Stimulated activated CD8-positive, alpha-beta memory T cell treated with anti-CD3 and anti-CD28 coated beads, Interleukin-7, amount 100 ng/mL, for 1 hour (primary cell): Measurements from ENCODE around the gene AFM.

Experiments
- DNase-seq, 2 donors: peaks; one replicate each; pipeline ENCODE4 v3.0.0-alpha.2; 2020; ENCODE audit warnings: low read depth in 2 of 2

Gene AFM

DNA sequence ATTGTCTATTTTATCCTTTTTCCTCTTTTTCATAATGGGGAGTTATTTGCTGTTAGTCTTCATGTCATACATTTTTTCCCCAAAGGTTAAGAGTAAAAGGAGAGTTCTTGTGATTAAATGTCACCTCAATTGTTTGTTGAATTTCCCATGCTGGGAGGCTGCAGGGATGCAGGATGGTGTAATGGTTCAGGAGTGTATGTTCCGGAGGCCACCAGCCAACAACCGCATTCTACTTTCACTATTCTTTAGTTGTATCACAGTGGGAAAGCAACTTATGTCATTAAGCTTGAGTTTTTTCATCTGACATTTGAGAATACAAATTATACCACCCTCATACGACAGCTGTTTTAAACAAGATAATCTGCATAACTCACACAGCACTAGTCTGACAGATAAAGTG, 30.1 kb upstream of the AFM start:
- DNase-seq = no peak

DNA sequence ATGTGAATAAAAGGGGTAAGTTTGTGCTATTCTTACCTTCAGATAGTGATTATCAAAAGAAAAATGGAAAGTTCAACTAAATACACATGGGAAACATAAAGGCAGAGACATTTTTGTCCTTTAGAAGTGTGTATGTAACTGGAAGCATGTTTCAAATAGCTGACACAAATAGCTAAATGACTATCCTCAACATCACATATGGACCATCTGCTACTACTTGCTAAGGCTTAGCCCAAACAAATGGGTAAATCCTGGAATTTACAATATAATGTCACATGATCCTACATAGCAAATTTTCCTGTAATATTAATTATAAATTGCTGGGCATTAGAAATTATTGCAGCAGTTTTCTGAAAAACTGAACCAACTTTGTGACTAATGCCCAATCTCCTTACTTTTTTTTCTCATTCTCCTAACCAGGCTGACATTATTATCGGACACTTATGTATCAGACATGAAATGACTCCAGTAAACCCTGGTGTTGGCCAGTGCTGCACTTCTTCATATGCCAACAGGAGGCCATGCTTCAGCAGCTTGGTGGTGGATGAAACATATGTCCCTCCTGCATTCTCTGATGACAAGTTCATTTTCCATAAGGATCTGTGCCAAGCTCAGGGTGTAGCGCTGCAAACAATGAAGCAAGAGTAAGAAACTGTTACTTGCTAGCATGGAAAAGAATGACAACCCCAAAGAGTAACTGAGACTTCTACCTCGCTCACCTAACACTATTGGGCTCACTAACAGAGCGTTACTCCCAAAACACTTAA, 29.4 kb upstream of the AFM start:
- DNase-seq = no peak

DNA sequence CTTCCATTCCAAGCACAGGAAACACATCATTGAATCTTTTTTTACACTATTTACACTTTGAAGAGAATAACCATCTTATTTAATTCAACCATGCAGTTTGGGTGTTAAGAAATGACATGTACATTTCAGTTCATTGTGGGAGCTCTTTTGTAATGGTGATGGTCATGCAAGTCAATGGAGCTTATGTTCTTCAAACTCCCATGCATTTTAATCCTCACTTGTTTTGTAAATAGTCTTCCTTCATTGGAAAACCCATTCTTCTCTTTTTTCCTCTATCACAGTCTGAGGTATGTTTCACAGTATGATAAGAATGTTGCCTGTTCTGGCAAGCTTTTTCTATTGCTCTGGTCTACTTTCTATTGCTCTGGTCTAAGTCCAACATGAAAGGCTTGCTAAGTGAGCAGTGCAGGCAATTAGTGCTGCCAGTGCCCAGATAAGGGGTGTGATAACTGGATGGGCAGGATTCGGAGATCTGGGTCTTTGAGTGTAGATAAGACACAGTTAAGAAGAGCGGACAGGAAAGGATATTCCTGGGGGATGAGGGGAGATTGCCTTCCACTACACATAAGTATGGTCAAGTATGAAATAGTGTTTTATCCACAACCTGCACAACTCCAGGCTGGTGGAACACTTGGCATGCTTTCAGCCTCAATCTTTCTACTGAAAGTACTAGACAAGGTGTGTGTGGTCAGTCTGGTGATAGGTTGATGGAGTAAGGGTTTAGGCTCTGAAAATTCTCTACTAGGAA, 28.4 kb upstream of the AFM start:
- DNase-seq = no peak

DNA sequence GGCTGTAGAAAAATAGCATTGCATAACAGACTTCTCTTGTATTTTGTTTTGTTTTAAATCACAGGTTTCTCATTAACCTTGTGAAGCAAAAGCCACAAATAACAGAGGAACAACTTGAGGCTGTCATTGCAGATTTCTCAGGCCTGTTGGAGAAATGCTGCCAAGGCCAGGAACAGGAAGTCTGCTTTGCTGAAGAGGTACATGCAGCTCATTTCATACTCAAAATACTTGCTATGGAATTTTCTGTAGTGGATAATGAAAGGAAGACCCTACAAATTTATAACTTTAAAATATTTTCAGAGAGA, 27.9 kb upstream of the AFM start:
- DNase-seq = no peak

DNA sequence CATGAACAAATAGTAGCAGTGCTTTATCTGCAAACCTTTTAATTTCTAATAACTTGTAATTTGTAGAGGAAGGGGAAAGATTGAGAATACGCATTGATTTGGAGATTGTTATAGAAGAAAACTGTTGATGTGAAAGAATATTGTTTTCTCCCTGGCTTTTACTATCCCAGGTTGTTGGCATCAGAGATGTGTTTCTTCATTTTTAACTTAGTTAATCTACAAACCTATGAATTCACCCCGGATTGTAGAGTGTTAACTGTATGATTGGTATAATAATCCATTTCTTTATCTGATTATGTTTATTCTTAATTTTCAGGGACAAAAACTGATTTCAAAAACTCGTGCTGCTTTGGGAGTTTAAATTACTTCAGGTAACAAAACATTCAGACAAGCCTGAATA, 26.6 kb upstream of the AFM start:
- DNase-seq = no peak

DNA sequence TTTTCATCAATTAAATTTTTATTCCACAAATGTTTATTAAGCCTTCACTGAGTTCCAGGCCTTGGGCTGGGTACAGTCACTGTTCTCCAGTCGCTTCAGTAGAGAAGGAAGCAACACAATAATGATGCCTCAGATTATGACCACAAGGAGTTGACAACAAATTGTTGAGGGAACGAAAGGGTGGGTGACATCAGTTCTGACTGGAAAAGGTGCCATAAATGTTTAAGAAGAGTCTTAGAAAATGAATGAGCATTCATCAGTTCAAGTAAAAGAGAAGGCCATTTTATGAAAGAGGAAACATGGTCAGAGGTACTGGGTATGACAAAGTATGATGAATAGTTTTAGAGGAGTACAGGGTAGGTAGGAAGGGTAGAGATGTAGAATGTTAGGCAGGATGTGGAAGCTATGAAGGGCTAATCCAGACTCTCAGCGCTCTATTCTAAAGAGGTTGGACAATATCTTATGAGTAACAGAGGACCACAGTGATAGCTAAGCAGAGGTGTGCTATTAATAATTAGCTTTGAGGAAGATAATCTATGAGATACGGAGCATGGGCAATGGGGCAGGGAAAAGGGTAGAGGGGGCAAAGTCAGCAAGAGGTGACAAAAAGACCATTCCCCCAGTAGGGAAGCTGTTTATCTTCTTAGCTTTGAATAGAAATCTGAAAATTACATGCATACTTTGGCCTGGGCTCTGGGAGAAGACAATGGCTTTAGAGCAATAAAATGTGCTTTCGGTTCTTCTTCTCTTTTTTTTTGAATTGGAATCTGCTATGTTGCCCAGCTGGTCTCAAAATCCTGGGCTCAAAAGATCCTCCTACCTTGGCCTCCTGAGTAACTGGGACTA, 25.1 kb upstream of the AFM start:
- DNase-seq = no peak

DNA sequence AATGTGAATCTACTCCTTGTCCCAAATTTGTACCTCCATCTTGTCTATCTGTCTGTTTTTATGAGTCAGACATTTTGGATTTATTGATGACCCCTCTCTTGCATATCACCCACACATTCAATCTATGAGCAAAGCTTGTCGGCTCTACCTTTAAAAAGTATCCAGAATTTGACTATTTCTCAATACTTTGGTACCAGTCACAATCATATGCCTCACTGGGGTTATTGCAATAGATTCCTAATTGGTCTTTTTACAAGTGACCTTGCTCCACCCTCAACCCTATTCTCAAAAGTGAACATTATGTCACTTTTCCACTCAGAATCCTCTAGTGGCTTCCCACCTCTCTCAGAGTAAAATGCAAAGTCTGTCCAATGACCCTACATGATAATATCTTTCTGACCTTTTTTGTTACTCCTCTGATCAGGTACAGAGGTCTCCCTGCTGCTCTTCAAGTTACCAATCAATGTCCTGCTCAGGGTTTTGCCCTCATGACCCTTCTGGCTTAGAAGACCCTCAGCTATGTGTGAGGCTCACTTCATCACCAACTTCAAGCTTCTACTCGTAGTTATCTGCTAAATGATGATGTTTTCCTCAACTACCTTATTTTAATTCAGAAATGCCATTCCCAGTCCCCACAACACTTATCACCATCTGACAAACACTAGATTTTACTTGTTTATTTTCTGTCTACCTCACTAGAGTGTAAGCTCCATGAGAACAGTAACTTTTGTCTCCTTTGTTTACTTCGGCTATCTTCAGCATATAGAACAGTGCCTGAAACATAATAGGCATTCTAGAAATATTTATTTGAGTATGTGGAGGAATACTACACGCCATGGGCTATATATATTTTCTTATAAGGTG, 23.1 kb upstream of the AFM start:
- DNase-seq = no peak

DNA sequence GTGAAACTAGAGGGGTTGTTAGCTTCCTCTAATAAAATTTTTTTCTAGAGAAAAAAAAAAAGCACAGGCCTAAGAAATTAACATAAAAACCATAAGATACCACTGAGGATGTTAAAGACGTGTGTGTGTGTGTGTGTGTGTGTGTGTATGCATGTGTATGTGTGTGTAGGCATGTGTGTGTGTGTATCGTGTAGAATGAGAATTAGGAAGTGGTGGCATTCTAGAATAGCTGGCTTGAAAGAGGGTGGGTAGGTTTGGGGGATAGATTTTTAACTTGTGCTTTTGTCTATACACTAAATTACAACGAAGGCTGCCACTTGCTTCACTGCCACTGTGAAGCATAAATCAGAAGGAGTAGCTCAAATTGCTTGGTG, 22.5 kb upstream of the AFM start:
- no peak for DNase-seq

DNA sequence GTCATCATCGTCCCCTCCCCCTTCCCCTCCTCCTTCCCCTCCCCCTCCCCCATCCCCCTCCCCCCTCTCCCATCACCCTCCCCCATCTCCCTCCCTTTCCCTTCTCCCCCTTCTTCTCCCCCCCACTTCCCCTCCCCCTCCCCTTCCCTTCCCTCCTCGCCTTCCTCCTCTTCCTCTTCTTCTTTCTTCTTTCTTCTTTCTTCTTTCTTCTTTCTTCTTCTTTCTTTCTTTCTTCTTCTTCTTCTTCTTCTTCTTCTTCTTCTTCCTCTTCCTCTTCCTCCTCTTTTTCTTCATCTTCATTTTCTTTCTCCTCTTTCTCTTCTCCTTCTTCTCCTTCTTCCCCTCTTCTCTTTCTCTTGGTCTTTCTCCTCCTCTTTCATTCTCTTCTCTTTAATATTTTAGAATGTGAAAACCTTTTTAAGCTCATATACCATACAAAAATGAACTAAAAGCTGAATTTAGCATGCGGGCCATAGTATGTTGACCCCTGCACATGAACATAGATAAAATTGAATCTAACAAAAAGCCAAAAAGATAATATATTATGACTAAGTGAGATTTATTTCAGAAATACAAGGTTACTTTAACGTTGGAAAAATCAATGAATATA, 20.5 kb upstream of the AFM start:
- DNase-seq = no peak

DNA sequence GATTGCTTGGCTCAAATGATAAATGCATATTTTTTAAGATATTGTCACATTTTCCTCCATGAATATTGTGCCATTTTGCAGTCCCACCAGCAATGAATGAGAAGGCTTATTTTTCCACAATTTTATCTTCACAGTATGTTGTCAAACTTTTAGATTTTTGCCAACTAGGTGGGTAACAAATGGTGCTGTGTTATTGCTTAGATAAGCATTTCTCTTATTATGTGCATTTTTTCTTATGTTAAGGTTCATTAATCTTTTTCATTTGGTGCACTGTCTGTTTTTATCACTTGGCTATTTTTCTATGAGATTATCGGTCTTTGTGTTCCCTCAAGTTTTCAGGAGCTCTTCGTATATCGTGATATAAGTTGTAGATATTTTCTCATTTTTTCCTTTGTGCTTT, 13.4 kb upstream of the AFM start:
- no peak for DNase-seq

DNA sequence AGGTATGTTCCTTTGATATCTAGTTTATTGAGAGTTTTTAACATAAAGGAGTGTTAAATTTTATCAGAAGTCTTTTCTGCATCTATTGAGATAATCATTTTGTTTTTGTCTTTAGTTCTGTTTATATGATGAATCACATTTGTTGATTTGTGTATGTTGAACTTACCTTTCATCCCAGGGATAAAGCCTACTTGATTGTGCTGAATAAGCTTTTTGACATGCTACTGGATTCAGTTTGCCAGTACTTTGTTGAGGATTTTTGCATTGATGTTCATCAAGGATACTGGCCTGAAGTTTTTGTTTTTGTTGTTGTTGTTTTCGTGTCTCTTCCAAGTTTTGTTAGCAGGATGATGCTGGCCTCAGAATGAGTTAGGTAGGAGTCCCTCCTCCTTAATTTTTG, 10.8 kb upstream of the AFM start:
- no peak for DNase-seq

DNA sequence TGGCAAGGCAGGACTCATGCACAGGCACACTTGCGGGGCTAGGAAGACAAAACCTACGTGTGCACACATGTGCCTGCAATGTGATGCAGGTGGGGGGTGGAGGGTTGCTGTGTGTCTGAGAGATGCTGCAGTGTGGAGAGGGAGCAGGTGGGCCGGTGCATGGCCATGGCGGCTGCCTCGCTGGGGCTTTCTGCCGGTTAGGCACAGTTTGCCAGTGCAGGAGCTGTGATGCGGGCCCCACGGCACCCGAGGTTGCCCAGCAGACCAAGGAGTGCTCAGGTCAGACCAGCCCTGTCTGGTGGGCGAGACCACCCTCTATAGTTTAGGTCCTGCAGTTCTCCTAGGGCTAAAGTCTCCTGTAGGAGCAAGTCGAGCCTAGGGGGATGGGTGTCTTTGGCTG, 4.4 kb upstream of the AFM start:
- DNase-seq = no peak

DNA sequence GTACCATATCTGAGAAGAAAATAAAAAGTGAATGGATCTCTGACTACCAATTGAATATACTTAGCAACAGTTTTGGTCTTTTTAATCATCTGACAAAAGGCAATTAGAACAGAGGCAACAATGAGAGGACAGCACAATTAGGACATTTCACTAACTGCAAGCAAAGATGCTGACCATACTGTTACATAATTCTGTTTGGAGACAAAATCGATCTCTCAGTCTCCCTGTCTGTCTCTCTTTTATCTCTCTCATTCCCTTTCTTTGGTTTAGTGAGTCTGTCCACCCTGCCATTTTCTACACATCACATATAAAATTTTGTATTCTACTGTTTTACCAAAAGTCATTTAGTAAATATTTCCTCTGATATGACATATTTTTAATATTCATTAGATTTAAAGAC, 2.2 kb upstream of the AFM start:
- no peak for DNase-seq

DNA sequence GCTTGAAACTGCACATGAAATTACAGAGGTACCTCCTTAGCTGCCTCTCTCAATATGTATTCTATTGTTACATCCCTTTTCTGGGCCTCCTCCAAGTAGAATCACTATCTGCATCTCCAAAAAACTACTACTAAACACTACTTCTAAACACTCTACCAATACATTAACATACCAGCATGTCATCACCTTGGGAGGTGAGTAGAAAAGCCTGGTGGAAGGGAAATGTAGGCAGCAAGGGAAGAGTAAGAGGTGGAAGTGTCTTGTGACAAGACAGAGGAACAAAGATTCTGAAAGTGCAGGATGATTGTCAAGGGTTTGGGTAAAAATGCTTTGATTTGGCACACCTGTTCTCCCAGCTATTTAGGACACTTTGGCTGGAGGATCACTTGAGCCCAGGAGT, 3.5 kb downstream of the AFM start:
- no peak for DNase-seq

DNA sequence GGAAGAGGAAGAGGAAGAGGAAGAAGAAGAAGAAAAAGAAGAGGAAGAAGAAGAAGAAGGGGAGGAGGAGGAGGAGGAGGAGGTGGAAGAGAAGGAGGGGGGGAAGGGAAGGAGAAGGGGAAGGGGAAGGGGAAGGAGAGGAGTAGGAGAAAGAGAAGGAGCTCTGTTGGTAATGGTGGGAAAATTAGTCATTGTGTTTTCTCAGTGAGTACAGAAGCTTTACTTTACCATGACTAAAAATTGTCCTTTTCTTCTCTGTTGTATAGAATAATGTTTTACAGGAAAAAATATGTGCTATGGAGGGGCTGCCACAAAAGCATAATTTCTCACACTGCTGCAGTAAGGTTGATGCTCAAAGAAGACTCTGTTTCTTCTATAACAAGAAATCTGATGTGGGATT, 4.1 kb downstream of the AFM start:
- DNase-seq = no peak

DNA sequence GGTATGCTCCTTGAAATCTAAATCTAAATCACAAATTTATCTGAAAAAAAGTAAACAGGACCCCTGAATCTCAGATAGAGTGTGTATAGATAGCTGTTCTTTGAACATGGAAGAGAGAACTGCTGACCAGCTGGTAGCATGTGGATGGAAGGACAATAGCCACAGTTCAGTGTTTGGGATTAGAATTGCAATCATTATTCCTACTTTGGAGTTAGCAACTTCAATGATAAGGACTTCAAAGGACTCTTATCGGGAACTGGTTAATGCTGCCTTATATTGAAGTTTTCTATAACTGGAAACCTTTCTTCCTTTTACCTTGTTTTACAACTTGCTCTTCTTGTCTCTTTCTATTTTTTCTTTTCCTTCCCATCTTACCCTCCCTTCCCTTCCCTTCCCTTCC, 5.0 kb downstream of the AFM start:
- DNase-seq = no peak

DNA sequence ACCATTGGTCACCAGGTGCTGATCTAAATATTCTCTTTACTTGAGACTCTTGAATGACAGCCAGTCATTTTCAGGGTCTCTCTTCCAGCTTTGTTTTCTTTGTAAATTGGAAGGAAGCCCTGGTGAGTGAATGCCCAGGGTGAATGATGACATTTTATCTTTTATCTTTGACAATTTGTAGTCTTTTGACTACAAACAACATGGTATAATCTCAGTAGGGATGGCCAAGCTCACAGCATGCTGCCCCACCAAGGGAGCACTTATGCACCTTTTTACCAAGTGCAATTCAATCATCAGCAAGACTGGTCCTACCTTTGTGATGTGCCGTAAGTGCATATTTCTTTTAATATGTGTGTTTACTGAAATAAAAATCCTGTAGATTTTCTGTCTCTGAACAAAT, 5.7 kb downstream of the AFM start:
- DNase-seq = no peak

DNA sequence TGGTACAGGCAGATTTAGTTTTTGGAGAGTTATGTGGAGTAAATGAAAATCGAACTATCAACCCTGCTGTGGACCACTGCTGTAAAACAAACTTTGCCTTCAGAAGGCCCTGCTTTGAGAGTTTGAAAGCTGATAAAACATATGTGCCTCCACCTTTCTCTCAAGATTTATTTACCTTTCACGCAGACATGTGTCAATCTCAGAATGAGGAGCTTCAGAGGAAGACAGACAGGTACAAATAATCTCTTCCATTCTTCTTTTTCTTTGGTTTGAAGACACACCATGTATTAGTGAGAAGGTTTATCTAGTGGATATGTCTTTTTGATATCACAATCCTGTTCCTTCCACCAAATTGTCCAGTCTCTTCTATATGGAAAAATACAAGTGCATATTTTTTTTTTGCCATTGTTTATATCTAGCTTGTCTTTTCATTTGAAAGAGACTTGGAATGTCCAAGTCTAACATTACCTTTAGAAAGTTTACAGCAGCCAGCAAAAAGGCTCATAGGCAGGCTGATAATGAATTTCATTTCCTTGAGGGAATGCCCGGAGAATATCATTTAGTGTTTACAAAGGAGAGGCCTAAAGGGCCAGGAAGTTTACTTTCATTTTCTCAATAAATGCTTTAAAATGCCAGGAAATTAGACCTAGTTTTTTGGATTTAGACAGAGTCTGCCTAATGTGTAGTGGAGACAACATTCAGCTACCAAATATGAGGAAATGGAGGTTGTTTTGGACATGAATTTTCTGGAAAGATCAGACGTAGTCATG, 18.6 kb downstream of the AFM start:
- no peak for DNase-seq

DNA sequence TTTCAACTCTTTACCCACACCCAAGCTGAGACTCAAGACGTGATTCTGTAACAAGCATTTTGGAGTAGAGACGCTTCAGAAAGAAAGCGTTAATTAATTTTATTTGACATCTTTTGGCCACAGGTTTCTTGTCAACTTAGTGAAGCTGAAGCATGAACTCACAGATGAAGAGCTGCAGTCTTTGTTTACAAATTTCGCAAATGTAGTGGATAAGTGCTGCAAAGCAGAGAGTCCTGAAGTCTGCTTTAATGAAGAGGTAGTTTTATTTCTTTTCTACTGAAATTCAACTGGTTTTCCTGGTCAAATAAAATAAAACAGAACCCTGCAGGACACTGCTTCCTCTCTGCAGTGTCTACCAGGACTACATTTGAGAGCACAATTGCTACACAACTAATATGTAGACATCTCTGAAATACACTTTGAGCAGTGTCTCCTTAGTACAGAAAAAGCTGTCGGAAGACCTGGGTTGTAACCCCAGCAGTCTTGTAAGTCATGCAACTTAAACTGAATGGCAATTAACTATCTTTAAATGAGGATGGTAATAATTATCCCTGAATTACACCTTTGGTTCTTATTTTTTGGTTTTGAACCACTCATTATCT, 20.2 kb downstream of the AFM start:
- DNase-seq = no peak

DNA sequence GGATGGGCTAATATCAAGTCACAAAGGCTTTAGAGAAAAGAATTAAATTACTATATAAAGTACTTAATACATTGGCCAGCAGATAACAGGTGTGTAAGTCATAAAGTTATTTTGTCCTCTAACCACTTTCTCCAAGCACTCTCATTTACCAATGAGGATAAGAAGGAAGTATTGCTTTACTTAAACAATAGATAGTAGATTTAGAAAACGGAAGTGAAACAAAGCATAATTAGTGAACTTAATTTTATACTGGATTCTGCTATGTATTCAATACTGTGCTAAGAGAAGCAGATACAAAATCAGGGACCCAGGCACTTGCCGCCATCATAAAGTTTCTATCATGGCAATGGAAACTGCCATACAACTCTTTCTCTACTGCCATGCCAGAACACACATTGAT, 24.0 kb downstream of the AFM start:
- DNase-seq = no peak
